Mesenchymal stem cell (in vitro differentiated cells and primary cell): ENCODE data around the gene ZNF580.
A peak's percentile ranks its signal among the peaks of the same experiment; 100 is the strongest.

ENCODE experiments used
- DNase-seq: peaks from one replicate; pipeline ENCODE4 v3.0.0-alpha.2; 2013
- H2AFZ ChIP-seq: one replicate; pipeline ENCODE4 v1.6.1; 2013; ENCODE audit warnings: low read depth, mild to moderate bottlenecking, control low read depth, inconsistent platforms, low read length, moderate library complexity
- H2AK5ac ChIP-seq: 2 replicates; pipeline ENCODE4 v1.6.1; 2013; ENCODE audit warnings: low read length, moderate library complexity, mild to moderate bottlenecking, inconsistent platforms; ENCODE audit not compliant: severe bottlenecking
- H2BK120ac ChIP-seq: one replicate; pipeline ENCODE4 v1.6.1; 2013; ENCODE audit warnings: low read depth, mild to moderate bottlenecking, inconsistent platforms, low read length, moderate library complexity
- H2BK12ac ChIP-seq, 2 experiments: one replicate each; pipeline ENCODE4 v1.6.1; 2013; ENCODE audit warnings: inconsistent platforms in 2 of 2, low read length in 2 of 2, mild to moderate bottlenecking in 2 of 2, moderate library complexity in 2 of 2, control low read depth in 1 of 2
- H2BK15ac ChIP-seq: one replicate; pipeline ENCODE4 v1.6.1; 2013; ENCODE audit warnings: mild to moderate bottlenecking, low read depth, inconsistent platforms; ENCODE audit not compliant: poor library complexity, severe bottlenecking
- H2BK5ac ChIP-seq: 2 replicates; pipeline ENCODE4 v1.6.1; 2013; ENCODE audit warnings: low read depth, mild to moderate bottlenecking, low read length, control low read depth, inconsistent platforms; ENCODE audit not compliant: poor library complexity, severe bottlenecking
- H3K14ac ChIP-seq, 2 experiments: one replicate each; pipeline ENCODE4 v1.6.1; 2013; ENCODE audit warnings: inconsistent platforms in 2 of 2, low read length in 2 of 2, control low read depth in 1 of 2, mild to moderate bottlenecking in 1 of 2, moderate library complexity in 1 of 2
- H3K18ac ChIP-seq, 2 experiments: one replicate each; pipeline ENCODE4 v1.6.1; 2013; ENCODE audit warnings: inconsistent platforms in 2 of 2, low read length in 2 of 2, control low read depth in 1 of 2, low read depth in 1 of 2, mild to moderate bottlenecking in 1 of 2
- H3K23ac ChIP-seq, 2 experiments: one replicate each; pipeline ENCODE4 v1.6.1; 2013; ENCODE audit warnings: inconsistent platforms in 2 of 2, low read length in 2 of 2, mild to moderate bottlenecking in 2 of 2, moderate library complexity in 2 of 2, control low read depth in 1 of 2
- H3K27ac ChIP-seq: 2 replicates; pipeline ENCODE4 v1.5.1; 2013; ENCODE audit warnings: mild to moderate bottlenecking, moderate library complexity, low read length, control low read depth, inconsistent platforms; ENCODE audit not compliant: poor library complexity, severe bottlenecking
- H3K27me3 ChIP-seq, 2 experiments: 2 replicates each; pipeline versions ENCODE4 v1.6.1 to v1.7.0; 2013; ENCODE audit warnings: low read length in 2 of 2, mild to moderate bottlenecking in 2 of 2, moderate library complexity in 2 of 2, control low read depth in 1 of 2, inconsistent platforms in 1 of 2; ENCODE audit not compliant: control insufficient read depth in 1 of 2, insufficient read depth in 1 of 2
- H3K36me3 ChIP-seq, 2 experiments: 2 replicates each; pipeline versions ENCODE4 v1.6.1 to v1.7.0; 2013; ENCODE audit warnings: low read length in 2 of 2, control low read depth in 1 of 2, inconsistent platforms in 1 of 2, low read depth in 1 of 2, mild to moderate bottlenecking in 1 of 2; ENCODE audit not compliant: insufficient read depth in 2 of 2, control insufficient read depth in 1 of 2
- H3K4ac ChIP-seq, 2 experiments: one replicate each; pipeline ENCODE4 v1.6.1; 2013; ENCODE audit warnings: inconsistent platforms in 2 of 2, low read length in 2 of 2, mild to moderate bottlenecking in 2 of 2, moderate library complexity in 2 of 2, control low read depth in 1 of 2, low read depth in 1 of 2
- H3K4me1 ChIP-seq: 2 replicates; pipeline ENCODE4 v1.6.1; 2013; ENCODE audit warnings: low read depth, low read length, control low read depth; ENCODE audit not compliant: control insufficient read depth, insufficient read depth
- H3K4me2 ChIP-seq: 2 replicates; pipeline ENCODE4 v1.6.1; 2013; ENCODE audit warnings: low read length, mild to moderate bottlenecking, inconsistent platforms; ENCODE audit not compliant: poor library complexity, severe bottlenecking
- H3K4me3 ChIP-seq, 2 experiments: 2 replicates each; pipeline versions ENCODE4 v1.5.1 to v1.7.0; 2013; ENCODE audit warnings: low read length in 2 of 2, mild to moderate bottlenecking in 2 of 2, control low read depth in 1 of 2, low read depth in 1 of 2; ENCODE audit not compliant: insufficient read depth in 1 of 2
- H3K79me1 ChIP-seq: replicated peaks from 2 replicates; pipeline ENCODE4 v1.6.1; 2013; ENCODE audit warnings: mild to moderate bottlenecking, control low read depth, low read length, inconsistent platforms; ENCODE audit not compliant: poor library complexity, severe bottlenecking
- H3K9ac ChIP-seq: 2 replicates; pipeline ENCODE4 v1.7.0; 2013; ENCODE audit warnings: mild to moderate bottlenecking, low read length, moderate library complexity
- H3K9me3 ChIP-seq: 2 replicates; pipeline ENCODE4 v1.7.0; 2013; ENCODE audit warnings: mild to moderate bottlenecking, low read length; ENCODE audit not compliant: control insufficient read depth
- H4K8ac ChIP-seq: one replicate; pipeline ENCODE4 v1.6.1; 2013; ENCODE audit warnings: inconsistent platforms, mild to moderate bottlenecking, low read length, moderate library complexity
- H4K91ac ChIP-seq: one replicate; pipeline ENCODE4 v1.6.1; 2013; ENCODE audit warnings: mild to moderate bottlenecking, low read length, inconsistent platforms
- WGBS: methylation state at CpG from one replicate; pipeline ENCODE4 v1.1.7; 2013; ENCODE audit warnings: mixed read lengths; 5-methylcytosine and 5-hydroxymethylcytosine counted together

The ZNF580 gene

DNA sequence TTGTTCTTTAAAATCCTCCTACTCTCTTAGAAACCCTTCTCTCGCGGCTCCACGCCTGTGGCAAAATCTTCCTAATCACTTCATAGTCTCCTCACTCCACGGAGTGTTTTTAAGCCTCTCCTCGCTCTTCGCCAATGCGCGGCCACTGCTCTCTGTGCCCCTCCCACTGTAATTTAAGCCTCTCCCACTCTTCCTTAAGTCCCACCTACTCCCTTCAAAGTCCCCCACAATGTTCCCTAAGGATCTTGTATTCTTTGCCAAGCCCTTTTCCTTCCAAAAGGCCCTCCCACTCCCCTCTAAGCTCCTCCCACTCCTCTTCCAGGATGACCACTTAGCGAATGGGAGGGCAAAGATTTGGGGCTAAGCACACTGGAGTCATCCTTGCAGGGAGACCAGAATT, 42.8 kb upstream of the ZNF580 start:
- Histone ChIP-seq H3K79me1 (peaks cover 43% of the 10 kb centered on the region), H4K8ac (no peak overlapping the region), H2BK5ac (no peak overlapping the region), H4K91ac (no peak overlapping the region), H3K36me3 (peaks cover 34 to 53% of the 10 kb centered on the region in 2 experiments), H3K4ac (no peak overlapping the region), H2BK15ac (no peak overlapping the region), H3K27ac (no peak overlapping the region), H2BK120ac (no peak overlapping the region), H3K9ac (no peak overlapping the region), H3K4me2 (no peak overlapping the region), H2AFZ (no peak overlapping the region), H2BK12ac (no peak overlapping the region), H3K4me1 (peaks cover 15% of the 10 kb centered on the region), H3K18ac (no peak overlapping the region), H3K27me3 (no peaks in the 10 kb centered on the region), H3K14ac (no peak overlapping the region), H2AK5ac (peak overlapping the region; percentile 74), H3K9me3 (no peaks in the 10 kb centered on the region), H3K4me3 (peak overlapping the region in 1 of 2 experiments; percentile 98), H3K23ac (no peak overlapping the region)
- 88% methylated on average over 8 of the region's 9 CpGs for WGBS
- DNase-seq = no peak

GRCh38 chr19:55598719-55599467, 41.9 kb upstream of the ZNF580 start:
- Histone ChIP-seq H3K18ac (peak overlapping the region; percentile 61 to 71), H3K4ac (peak overlapping the region; percentile 83 to 98), H3K23ac (no peak overlapping the region), H3K36me3 (peaks cover 29 to 49% of the 10 kb centered on the region in 2 experiments), H3K4me2 (no peak overlapping the region), H3K4me3 (peak overlapping the region; percentile 70 to 98), H2AK5ac (peak overlapping the region; percentile 58), H2BK15ac (no peak overlapping the region), H3K27me3 (no peaks in the 10 kb centered on the region), H2BK12ac (no peak overlapping the region), H3K27ac (peak overlapping the region; percentile 60), H2BK5ac (peak overlapping the region; percentile 97), H3K9me3 (no peaks in the 10 kb centered on the region), H2BK120ac (peak overlapping the region; percentile 97), H4K8ac (peak overlapping the region; percentile 94), H3K4me1 (peaks cover 15% of the 10 kb centered on the region), H3K79me1 (peaks cover 42% of the 10 kb centered on the region), H3K9ac (peak overlapping the region; percentile 99), H3K14ac (no peak overlapping the region), H2AFZ (no peak overlapping the region), H4K91ac (peak overlapping the region; percentile 94)
- WGBS = 7% methylated on average over 26 of the region's 26 CpGs
- peak; percentile 97 for DNase-seq

DNA sequence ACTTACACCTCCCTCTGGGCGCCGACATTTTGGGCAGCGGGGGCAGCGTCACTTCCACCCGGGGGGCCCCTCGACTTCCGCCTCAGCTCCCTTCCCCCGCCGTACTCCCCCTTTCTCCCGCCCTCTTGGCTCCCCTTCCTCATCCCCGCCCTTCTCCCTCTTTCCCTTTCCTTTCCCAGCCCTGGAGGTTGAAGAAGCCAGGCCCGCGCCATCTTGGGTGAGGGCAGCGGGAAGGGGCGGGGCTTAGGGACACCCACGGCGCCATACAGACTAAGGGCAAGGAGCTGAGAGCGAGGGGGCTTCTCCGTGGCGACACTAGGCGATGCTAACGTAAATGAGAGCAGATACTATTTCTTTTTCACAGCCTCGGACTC, 41.3 kb upstream of the ZNF580 start, which contains the start of gene FIZ1:
Gene FIZ1 (minus strand): TSS at position 50 of the 374 bp plus-strand sequence. CDS start 1,652 bp downstream, outside the sequence.
- peak within 1 kb of the TSS; percentile 97 for H2BK120ac ChIP-seq
- H3K23ac ChIP-seq = no peak within 1 kb of the TSS
- H4K8ac ChIP-seq = peak within 1 kb of the TSS; percentile 99
- peak within 1 kb of the TSS; percentile 85 for H2AFZ ChIP-seq
- H3K14ac ChIP-seq = peak within 1 kb of the TSS in 1 of 2 experiments; percentile 91
- H3K4me3 ChIP-seq = peak within 1 kb of the TSS; percentile 80 to 98
- no peaks in the 10 kb centered on the region for H3K27me3 ChIP-seq
- peaks cover 15% of the 10 kb centered on the region for H3K4me1 ChIP-seq
- peak within 1 kb of the TSS; percentile 92 for H2AK5ac ChIP-seq
- peak within 1 kb of the TSS; percentile 99 for H2BK15ac ChIP-seq
- peak within 1 kb of the TSS; percentile 97 for H2BK5ac ChIP-seq
- peak within 1 kb of the TSS; percentile 97 for H3K27ac ChIP-seq
- peak; percentile 99 for DNase-seq
- peaks cover 28 to 47% of the 10 kb centered on the region in 2 experiments for H3K36me3 ChIP-seq
- WGBS = 0% methylated on average over 20 of the region's 23 CpGs
- H3K9me3 ChIP-seq = no peaks in the 10 kb centered on the region
- peak within 1 kb of the TSS; percentile 52 to 70 for H2BK12ac ChIP-seq
- peak within 1 kb of the TSS; percentile 100 for H4K91ac ChIP-seq
- H3K9ac ChIP-seq = peak within 1 kb of the TSS; percentile 99
- peaks cover 42% of the 10 kb centered on the region for H3K79me1 ChIP-seq
- H3K18ac ChIP-seq = peak within 1 kb of the TSS; percentile 97 to 100
- H3K4ac ChIP-seq = peak within 1 kb of the TSS; percentile 96 to 98
- peak within 1 kb of the TSS; percentile 86 for H3K4me2 ChIP-seq
